Measurements from ENCODE around the gene JUNB. TPM values are rescaled to one million over a fixed set of nuclear protein-coding genes. Genes with fewer than 3 reads are reported as not detected.

The JUNB gene
- total and polyA plus RNA-seq, 2 of the 13 experiments (the other 11 are each of a cell fraction or from before 2014, with no cell fraction given) = 7.7 to 8.2 TPM

DNA sequence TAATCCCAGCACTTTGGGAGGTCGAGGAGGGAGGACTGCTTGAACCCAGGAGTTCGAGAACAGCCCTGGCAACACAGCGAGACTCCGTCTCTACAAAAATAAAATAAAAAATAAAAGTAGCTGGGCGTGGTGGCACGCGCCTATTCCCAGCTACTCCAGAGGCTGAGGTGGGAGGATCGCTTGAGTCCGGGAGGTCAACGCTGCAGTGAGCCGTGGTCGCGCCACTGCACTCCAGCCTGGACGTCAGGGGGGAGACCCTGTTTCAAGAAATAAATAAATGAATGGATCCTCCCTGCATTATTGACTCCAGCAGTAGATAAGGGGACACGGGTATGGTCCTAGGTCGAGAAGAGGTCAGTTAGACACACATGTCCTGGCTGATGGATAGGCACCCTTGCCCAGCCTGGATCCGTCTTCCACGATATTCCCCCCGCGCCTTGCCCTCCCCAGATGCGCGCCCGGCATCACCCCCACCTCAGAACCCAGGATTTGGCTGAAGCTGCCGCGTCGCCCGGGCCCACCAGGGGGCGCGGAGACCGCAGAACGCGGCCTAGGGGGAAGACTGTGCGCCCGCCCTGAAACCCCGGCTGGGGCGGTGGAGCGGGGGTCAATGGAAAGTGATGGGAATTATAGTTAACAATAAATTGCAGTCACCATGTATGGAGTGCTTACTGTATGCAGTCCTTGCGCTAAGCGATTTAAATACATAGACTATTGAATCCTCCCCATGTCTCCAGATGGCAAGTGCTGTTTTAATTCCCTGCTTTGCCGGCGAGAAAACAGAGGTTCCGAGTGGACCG is 13.9 kb upstream of the JUNB start (continued):
- TF ChIP-seq NRL (CRISPR knock-in tag; IDR thresholded peaks at IDR 0.05; ENCODE audit: borderline replicate concordance) (no peak), ZNF569 (CRISPR knock-in tag; IDR thresholded peaks at IDR 0.05; ENCODE audit: borderline replicate concordance) (0 out of 2 replicates have a peak, but pooled peaks have one; percentile 51), IRF1 (CRISPR knock-in tag; IDR thresholded peaks at IDR 0.05; ENCODE audit: low read depth) (no peak), KLF12 (CRISPR knock-in tag; IDR thresholded peaks at IDR 0.05; ENCODE audit: borderline replicate concordance) (no peak), CBFB (CRISPR knock-in tag; IDR thresholded peaks at IDR 0.05) (peak; percentile 90), ZNF547 (CRISPR knock-in tag; IDR thresholded peaks at IDR 0.05) (no peak), POLR2G (IDR thresholded peaks at IDR 0.05; ENCODE audit: low read depth, low read length) (no peak), RBM39 (IDR thresholded peaks at IDR 0.05; ENCODE audit: low read depth, low read length, poor library complexity, severe bottlenecking) (no peak), MAZ (IDR thresholded peaks at IDR 0.05; ENCODE audit: borderline replicate concordance, low read depth, low read length) (peak; percentile 71; the same call in 1 of the 2 replicates), MAZ (CRISPR knock-in tag; IDR thresholded peaks at IDR 0.05; ENCODE audit: low read depth) (peak; percentile 72), ZNF761 (CRISPR knock-in tag; conservative IDR thresholded peaks at IDR 0.05) (no peak), HOXD1 (CRISPR knock-in tag; IDR thresholded peaks at IDR 0.05) (no peak), SIN3A (IDR thresholded peaks at IDR 0.05; ENCODE audit: borderline replicate concordance, low read depth, low read length) (no peak), KMT2A (CRISPR knock-in tag; IDR thresholded peaks at IDR 0.05) (0 out of 2 replicates have a peak, but pooled peaks have one; percentile 27), MAFF (IDR thresholded peaks at IDR 0.05; ENCODE audit: low read depth, low read length) (no peak), EHMT2 (IDR thresholded peaks at IDR 0.05; ENCODE audit: borderline replicate concordance, low read depth, low read length) (no peak), ETV5 (CRISPR knock-in tag; IDR thresholded peaks at IDR 0.05; ENCODE audit: borderline replicate concordance) (no peak), ATF3 (CRISPR knock-in tag; IDR thresholded peaks at IDR 0.05) (no peak)
- TF ChIP-seq, protein P1, sequence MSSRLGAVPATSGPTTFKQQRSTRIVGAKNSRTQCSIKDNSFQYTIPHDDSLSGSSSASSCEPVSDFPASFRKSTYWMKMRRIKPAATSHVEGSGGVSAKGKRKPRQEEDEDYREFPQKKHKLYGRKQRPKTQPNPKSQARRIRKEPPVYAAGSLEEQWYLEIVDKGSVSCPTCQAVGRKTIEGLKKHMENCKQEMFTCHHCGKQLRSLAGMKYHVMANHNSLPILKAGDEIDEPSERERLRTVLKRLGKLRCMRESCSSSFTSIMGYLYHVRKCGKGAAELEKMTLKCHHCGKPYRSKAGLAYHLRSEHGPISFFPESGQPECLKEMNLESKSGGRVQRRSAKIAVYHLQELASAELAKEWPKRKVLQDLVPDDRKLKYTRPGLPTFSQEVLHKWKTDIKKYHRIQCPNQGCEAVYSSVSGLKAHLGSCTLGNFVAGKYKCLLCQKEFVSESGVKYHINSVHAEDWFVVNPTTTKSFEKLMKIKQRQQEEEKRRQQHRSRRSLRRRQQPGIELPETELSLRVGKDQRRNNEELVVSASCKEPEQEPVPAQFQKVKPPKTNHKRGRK (CRISPR knock-in tag; IDR thresholded peaks at IDR 0.05) = no peak
- TF ChIP-seq, protein P2, sequence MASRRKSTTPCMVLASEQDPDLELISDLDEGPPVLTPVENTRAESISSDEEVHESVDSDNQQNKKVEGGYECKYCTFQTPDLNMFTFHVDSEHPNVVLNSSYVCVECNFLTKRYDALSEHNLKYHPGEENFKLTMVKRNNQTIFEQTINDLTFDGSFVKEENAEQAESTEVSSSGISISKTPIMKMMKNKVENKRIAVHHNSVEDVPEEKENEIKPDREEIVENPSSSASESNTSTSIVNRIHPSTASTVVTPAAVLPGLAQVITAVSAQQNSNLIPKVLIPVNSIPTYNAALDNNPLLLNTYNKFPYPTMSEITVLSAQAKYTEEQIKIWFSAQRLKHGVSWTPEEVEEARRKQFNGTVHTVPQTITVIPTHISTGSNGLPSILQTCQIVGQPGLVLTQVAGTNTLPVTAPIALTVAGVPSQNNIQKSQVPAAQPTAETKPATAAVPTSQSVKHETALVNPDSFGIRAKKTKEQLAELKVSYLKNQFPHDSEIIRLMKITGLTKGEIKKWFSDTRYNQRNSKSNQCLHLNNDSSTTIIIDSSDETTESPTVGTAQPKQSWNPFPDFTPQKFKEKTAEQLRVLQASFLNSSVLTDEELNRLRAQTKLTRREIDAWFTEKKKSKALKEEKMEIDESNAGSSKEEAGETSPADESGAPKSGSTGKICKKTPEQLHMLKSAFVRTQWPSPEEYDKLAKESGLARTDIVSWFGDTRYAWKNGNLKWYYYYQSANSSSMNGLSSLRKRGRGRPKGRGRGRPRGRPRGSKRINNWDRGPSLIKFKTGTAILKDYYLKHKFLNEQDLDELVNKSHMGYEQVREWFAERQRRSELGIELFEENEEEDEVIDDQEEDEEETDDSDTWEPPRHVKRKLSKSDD (CRISPR knock-in tag; IDR thresholded peaks at IDR 0.05; ENCODE audit: low read depth) = no peak
- TF ChIP-seq, protein P3, sequence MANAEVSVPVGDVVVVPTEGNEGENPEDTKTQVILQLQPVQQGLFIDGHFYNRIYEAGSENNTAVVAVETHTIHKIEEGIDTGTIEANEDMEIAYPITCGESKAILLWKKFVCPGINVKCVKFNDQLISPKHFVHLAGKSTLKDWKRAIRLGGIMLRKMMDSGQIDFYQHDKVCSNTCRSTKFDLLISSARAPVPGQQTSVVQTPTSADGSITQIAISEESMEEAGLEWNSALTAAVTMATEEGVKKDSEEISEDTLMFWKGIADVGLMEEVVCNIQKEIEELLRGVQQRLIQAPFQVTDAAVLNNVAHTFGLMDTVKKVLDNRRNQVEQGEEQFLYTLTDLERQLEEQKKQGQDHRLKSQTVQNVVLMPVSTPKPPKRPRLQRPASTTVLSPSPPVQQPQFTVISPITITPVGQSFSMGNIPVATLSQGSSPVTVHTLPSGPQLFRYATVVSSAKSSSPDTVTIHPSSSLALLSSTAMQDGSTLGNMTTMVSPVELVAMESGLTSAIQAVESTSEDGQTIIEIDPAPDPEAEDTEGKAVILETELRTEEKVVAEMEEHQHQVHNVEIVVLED (CRISPR knock-in tag; IDR thresholded peaks at IDR 0.05; ENCODE audit: borderline replicate concordance) = no peak

Measured in HepG2 (cell line).